GM19438 (cell line): ENCODE measurements around the gene XBP1.
"Not testable (repeated sequence)": the region's sequence is repeated elsewhere in the genome, so short reads cannot be mapped to it uniquely, and the experiment has no call there.

Experiments used
- ATAC-seq: cut with Tn5 transposase; IDR thresholded peaks from one replicate; pipeline ENCODE4 v1.9.1; 2021; ENCODE audit warnings: low read depth; ENCODE audit not compliant: unreplicated experiment

Gene XBP1

GRCh38 chr22:28819253-28820096 is 19.1 kb upstream of the XBP1 start:
- ATAC-seq, result peak; percentile 60

GRCh38 chr22:28817919-28818859 is 17.8 kb upstream of the XBP1 start:
- ATAC-seq, result no peak

- no peak for ATAC-seq
Measured at GRCh38 chr22:28817064-28817463, 16.7 kb upstream of the XBP1 start.

- no peak for ATAC-seq
Measured at GRCh38 chr22:28815729-28816128, 15.4 kb upstream of the XBP1 start.

GRCh38 chr22:28815111-28815510 is 14.7 kb upstream of the XBP1 start:
- ATAC-seq, result no peak

- no peak for ATAC-seq
Measured at GRCh38 chr22:28813772-28814518, 13.6 kb upstream of the XBP1 start.

- ATAC-seq, result no peak
Measured at GRCh38 chr22:28812516-28812915, 12.1 kb upstream of the XBP1 start.

- ATAC-seq, result no peak
Measured at GRCh38 chr22:28810821-28811491, 10.6 kb upstream of the XBP1 start.

GRCh38 chr22:28808716-28809355 is 8.5 kb upstream of the XBP1 start:
- ATAC-seq, result no peak

- ATAC-seq, result not testable (repeated sequence)
Measured at GRCh38 chr22:28805426-28805825, 5.1 kb upstream of the XBP1 start.

- ATAC-seq, result no peak
Measured at GRCh38 chr22:28802595-28803123, 2.3 kb upstream of the XBP1 start.

- ATAC-seq, result no peak
Measured at GRCh38 chr22:28801845-28802594, 1.7 kb upstream of the XBP1 start.

- ATAC-seq, result peak; percentile 18
Measured at GRCh38 chr22:28799606-28800307, 612 bp downstream of the XBP1 start.

- no peak for ATAC-seq
Measured at GRCh38 chr22:28798810-28799605, 1.4 kb downstream of the XBP1 start.

GRCh38 chr22:28795932-28796856 is 4.2 kb downstream of the XBP1 start:
- no peak for ATAC-seq

- ATAC-seq, result no peak
Measured at GRCh38 chr22:28795071-28795693, 5.2 kb downstream of the XBP1 start.
